Stromal cell of bone marrow (primary cell): ENCODE measurements around the gene GPR171.
A peak's percentile ranks its signal among the peaks of the same experiment; 100 is the strongest.
"Not testable (repeated sequence)": the region's sequence is repeated elsewhere in the genome, so short reads cannot be mapped to it uniquely, and the experiment has no call there.

Experiments
- DNase-seq: peaks from one replicate; pipeline ENCODE4 v3.0.0-alpha.2; 2012; ENCODE audit warnings: low read depth

GPR171 gene

GRCh38 chr3:151203051-151203420, at the start of gene GPR171:
Gene GPR171 (minus strand): TSS chr3:151203216. CDS start chr3:151199386, 3,830 bp downstream.
- no peak for DNase-seq

DNA sequence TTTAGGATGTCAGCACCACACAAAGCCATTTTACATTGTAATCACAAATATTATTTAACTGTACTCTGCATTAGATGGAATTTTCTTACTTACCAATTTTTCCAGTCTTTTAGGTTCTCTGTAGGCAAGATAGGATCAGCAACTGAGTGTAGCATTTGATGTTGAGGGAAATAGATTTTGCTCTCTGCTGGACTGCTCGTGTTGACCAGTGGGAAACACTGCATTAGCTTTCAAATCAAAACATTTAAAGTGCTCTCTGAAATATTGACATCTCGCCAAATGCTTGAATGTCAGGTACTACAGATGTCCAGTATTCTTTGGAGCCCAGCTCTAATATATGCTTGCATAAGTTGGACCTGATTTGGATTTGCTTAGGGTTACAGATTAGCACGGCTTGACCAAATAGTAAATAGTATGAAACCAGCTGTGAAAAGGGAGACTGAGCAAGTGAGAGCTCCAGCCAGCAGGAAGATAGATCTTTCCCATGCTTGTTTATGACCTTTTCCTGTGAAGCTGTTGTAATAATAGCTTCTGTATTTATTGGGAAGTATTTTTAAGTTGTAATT, 45.8 kb upstream of the GPR171 start:
- DNase-seq = no peak

GRCh38 chr3:151242006-151242405, 39.0 kb upstream of the GPR171 start:
- DNase-seq = not testable (repeated sequence)

- no peak for DNase-seq
Measured at GRCh38 chr3:151236736-151237135, 33.7 kb upstream of the GPR171 start.

DNA sequence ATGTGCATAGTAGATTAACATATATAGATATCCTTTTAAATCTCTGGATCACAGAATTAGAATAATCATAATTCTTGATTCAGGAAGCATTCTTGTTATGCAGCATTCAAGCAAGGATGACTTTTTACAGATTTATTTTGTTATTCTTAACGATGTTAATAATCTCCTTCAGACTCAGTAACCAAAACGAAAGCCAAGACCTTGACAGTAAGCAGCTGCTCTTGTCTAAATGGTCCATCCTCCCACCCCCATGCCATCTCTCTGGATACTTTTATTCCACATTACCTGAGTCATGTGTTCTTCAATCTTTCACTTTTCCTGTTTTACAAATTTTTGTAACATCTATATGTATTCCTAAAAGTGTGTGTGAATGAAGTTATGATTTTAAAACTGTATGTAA, 33.3 kb upstream of the GPR171 start:
- no peak for DNase-seq

GRCh38 chr3:151234825-151235224, 31.8 kb upstream of the GPR171 start:
- DNase-seq = no peak

GRCh38 chr3:151232991-151233390, 30.0 kb upstream of the GPR171 start:
- DNase-seq = no peak

GRCh38 chr3:151232403-151232802, 29.4 kb upstream of the GPR171 start:
- not testable (repeated sequence) for DNase-seq

DNA sequence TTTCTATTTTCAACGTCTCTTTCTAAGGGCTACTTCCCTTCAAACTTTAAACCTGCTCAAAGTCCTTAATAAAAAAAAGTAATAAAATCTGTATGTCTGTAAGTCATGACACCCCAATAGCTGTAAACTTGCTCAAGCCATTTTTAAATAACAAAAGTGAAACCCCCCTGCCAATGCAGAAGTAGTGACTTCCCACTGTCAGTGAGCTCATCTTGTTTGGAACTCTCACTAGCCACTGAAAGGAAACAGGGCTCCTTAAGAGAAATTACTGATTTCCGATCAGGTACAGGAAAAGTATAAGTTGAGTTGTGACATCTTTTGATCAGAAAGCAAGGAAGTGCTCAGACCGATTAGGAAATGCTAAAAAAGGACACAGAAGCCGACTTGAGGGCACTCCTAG, 27.6 kb upstream of the GPR171 start:
- no peak for DNase-seq

- DNase-seq = peak; percentile 82
Measured at GRCh38 chr3:151228666-151229040, 25.6 kb upstream of the GPR171 start.

GRCh38 chr3:151227807-151228665, 25.0 kb upstream of the GPR171 start:
- peak; percentile 62 for DNase-seq

DNA sequence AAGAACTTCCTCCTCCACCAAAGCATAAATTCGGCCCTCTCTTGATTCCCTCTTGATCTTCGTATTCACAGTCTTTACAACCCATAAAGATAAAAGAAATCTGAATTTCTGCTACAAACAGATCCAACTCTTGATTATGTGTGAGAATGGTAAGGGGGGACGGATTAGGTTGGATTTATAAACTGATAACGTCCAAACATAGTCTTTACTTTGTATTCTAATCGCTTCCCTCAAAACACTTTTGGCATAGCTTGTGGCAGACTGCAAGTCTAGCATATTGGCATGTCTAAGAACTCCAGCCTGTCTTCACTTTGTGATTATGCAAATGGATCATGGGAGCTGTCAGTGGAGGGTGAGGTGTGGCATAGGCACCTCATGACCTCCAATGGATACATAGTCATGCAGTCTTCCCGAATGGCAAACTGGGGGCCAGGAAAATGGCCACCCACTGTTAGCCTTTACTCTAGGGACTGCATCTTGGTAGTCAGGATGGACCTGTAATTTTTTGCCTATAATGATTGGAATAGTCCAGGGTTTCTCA, 24.3 kb upstream of the GPR171 start:
- no peak for DNase-seq

DNA sequence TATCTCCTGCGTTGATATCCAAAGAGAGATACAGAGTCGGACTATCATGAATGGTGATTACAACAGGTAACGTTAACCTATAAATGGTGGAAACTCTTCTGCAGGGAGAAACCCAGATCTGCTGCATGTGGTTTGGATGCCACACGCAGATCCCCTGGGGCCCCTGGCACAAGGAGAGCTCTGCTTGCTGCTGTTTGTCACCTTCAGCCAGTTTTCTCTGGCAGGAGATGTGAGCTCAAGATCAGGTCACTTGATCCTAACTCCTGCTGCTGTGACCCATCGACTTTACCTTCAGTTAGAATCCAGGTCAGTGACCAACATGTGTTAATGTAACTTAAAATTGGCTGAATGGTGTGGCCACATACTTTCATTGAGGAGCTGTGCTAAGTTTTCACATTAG, 23.8 kb upstream of the GPR171 start:
- DNase-seq = no peak

- DNase-seq = peak; percentile 31
Measured at GRCh38 chr3:151226088-151226563, 23.1 kb upstream of the GPR171 start.

GRCh38 chr3:151225040-151225975, 22.3 kb upstream of the GPR171 start:
- DNase-seq = no peak

GRCh38 chr3:151224268-151224866, 21.4 kb upstream of the GPR171 start:
- DNase-seq = no peak

DNA sequence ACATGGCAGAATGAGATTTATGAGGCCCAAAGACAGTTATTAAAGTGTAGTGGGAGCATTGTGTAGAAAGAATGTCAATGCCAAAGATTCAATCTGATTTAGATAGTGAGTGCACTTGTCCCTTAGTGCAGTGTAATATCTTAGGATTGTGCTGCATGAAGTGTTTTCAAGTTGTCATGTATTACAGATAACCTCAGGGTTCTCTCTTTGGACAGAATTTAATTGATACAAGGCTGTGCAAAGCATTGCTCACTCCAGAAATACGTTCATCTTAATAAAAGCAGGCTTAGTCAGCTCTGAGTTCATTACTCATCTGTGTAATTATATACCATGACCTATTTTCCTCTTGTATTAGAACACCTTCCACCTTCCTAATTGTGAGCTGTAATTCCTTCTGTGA, 16.0 kb upstream of the GPR171 start:
- DNase-seq = peak; percentile 46

- no peak for DNase-seq
Measured at GRCh38 chr3:151218136-151218535, 15.1 kb upstream of the GPR171 start.

GRCh38 chr3:151216641-151217607, 13.9 kb upstream of the GPR171 start:
- no peak for DNase-seq

DNA sequence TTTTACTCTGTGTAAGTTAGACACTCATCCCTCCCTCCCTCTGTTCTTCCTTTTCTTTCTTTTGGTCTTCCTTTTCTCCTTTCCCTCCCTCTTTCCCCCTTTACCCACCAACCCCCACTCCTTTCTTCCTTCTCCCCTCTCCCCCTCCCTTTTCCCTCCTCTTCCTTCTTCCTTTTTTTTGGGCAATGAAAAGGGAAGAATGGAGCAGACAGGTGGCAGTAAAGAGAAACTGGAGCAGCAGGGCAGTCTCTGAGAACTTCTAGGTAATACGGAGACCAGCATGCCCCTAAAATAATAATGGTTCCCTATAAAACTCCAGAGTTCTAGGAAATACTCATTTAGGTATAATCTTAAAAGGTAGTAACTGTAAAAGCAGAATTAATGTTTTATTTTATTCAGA, 11.4 kb upstream of the GPR171 start:
- no peak for DNase-seq

DNA sequence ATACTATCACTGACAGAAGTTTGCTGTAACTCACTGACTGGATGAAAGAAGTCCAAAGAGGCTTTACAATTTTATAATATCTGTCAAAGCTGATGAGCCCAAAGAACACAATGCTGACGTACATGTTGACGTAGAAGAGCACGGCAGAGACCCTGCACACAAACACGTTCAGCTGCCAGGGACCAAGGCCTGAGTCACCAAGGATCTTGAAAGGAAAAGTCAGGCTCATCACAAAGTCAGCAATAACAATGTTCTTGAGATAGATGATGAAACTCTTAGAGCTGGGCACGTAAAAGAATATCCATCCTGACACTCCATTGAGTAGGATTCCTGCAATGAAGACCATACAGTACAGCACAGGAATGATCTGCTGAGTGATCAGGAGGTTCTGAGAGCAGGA, 10.9 kb upstream of the GPR171 start:
- DNase-seq = no peak
